Astrocyte of the cerebellum (primary cell): ENCODE results near the gene KCND2.
"Not testable (repeated sequence)": the region's sequence is repeated elsewhere in the genome, so short reads cannot be mapped to it uniquely, and the experiment has no call there.

Experiments
- DNase-seq: peaks from one replicate; pipeline ENCODE4 v3.0.0-alpha.2; 2011; ENCODE audit warnings: low read depth
- H3K4me3 ChIP-seq: 2 replicates; pipeline ENCODE4 v1.5.1; 2011; ENCODE audit warnings: mild to moderate bottlenecking, low read depth, low read length, moderate library complexity
- in situ Hi-C: cut with HindIII; loops from 2 replicates; pipeline ENCODE4 v1.10.0; 2017; ENCODE audit warnings: low sequenced_read_pairs
- TF ChIP-seq, protein P1 (sequence below): IDR thresholded peaks from 2 replicates; pipeline ENCODE4 v1.5.1; 2012; ENCODE audit warnings: low read length, low read depth, moderate library complexity, mild to moderate bottlenecking; ENCODE audit errors: missing control alignments

The KCND2 gene

GRCh38 chr7:120780938-120781337 is 508.0 kb downstream of the KCND2 start:
- TF ChIP-seq, protein P1, sequence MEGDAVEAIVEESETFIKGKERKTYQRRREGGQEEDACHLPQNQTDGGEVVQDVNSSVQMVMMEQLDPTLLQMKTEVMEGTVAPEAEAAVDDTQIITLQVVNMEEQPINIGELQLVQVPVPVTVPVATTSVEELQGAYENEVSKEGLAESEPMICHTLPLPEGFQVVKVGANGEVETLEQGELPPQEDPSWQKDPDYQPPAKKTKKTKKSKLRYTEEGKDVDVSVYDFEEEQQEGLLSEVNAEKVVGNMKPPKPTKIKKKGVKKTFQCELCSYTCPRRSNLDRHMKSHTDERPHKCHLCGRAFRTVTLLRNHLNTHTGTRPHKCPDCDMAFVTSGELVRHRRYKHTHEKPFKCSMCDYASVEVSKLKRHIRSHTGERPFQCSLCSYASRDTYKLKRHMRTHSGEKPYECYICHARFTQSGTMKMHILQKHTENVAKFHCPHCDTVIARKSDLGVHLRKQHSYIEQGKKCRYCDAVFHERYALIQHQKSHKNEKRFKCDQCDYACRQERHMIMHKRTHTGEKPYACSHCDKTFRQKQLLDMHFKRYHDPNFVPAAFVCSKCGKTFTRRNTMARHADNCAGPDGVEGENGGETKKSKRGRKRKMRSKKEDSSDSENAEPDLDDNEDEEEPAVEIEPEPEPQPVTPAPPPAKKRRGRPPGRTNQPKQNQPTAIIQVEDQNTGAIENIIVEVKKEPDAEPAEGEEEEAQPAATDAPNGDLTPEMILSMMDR = no peak
- no peak for DNase-seq
- in situ Hi-C loops = no loop called here
- H3K4me3 ChIP-seq = no peak overlapping the region

- H3K4me3 ChIP-seq, in situ Hi-C loops: not testable (repeated sequence)
Measured at GRCh38 chr7:120781924-120782323, 508.9 kb downstream of the KCND2 start.

DNA sequence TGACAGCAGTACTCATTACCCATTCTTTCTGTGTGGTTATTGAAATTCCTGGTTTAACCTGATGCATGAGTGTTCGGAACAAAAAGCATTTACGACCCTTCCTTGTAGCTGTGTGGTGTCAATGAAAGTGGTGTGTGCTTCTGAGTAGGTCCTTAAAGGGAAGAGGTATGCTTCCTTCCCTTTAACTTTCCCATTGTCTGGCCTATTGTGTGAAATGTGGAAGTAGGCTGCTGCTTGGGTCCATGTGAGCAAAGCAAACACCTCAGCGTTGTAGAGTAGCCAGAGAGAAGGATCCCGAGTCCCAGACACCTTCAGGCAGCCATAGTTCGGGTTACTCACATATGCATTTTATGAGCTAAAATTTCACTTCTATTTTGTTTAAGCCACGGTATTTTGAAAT is 510.3 kb downstream of the KCND2 start:
- no peak overlapping the region for H3K4me3 ChIP-seq
- in situ Hi-C loops = no loop called here
- DNase-seq = no peak
- TF ChIP-seq, protein P1 = no peak

More at GRCh38 chr7:120781924-120782323, 508.9 kb downstream of the KCND2 start:
- DNase-seq = not testable (repeated sequence)

DNA sequence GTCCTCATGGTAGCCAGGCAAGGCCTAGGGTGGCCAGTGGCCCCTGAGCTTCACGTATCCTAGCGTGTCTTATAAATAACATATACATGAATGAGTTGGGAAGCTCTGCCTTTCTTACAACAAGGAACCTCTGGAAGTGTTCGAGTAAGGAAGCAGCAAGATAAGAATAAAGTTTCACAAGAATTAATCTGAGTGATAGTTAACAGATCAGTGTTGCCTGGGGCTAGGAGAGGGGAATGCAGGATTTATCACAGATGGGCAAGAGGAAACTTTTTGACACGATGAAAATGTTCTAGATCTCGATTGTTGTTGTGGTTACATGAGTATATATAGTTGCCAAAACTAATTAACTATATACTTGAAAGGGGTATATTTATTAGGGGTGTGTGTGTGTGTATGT is 510.7 kb downstream of the KCND2 start:
- in situ Hi-C loops = no loop called here
- no peak for DNase-seq
- TF ChIP-seq, protein P1 = no peak
- no peak overlapping the region for H3K4me3 ChIP-seq

DNA sequence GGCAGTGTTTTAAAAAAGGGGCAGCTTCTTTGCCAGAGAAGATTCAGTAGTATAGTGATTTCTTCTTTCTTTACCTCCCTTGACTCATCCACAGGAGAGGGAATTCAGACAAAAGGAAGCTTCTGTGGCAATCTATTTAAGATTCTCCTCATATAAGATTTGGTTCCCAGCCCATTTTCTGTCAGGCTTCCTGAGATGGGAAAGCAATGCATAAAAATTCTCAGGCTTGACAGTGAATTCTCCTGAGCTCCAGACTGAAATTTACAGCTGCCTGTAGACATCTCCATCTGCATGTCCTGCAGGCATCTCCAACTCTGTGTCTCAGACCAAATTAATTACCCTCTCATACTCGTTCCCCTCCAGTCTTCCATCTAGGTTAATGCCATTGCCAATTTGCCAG is 512.1 kb downstream of the KCND2 start:
- no peak overlapping the region for H3K4me3 ChIP-seq
- in situ Hi-C loops = no loop called here
- TF ChIP-seq, protein P1 = no peak
- no peak for DNase-seq

DNA sequence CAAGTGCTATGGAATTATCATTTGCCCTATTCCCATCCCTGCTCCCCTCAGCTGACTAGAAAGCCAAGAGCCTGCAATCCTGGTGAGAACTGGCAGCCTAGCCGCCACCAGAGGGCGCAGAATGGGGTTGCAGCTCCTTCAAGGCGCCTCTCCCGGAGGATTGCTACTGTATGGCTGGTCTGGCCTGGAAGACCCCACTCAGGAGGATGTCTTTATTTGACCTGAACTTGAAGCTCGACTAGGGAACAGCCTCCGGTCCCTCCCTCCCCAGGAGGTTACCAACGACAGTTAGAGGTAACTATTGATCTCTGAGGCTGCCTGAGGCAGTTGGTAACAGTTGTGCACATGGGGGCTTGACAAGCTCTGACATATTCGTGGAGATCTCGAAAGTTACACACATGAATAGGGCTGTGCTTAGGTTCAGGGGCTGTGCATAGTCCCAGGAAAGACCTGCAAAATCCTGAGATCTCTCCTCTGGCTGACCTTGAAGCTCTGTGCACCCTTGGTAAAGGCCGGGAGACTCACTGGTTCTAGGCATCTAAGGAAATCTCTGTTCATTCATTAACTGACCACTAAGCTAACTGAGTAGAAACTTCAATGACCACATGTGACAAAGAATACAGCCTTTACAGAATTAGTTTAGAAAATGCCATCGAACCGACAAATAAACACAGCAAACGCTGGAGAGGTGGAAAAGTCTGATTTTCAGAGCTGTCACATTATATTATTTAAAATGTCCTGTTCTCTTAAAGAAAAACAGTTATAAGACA is 519.3 kb downstream of the KCND2 start:
- H3K4me3 ChIP-seq = no peak overlapping the region
- in situ Hi-C loops = no loop called here
- DNase-seq = peak; percentile 41
- TF ChIP-seq, protein P1 = peak; percentile 95

- in situ Hi-C loops = no loop called here
- DNase-seq = no peak
- TF ChIP-seq, protein P1 = no peak
- no peak overlapping the region for H3K4me3 ChIP-seq
Measured at GRCh38 chr7:120792861-120793130, 519.8 kb downstream of the KCND2 start.
